K562 (cell line): Measurements from ENCODE around the gene MYMX. TPM values are rescaled to one million over a fixed set of nuclear protein-coding genes. Genes with fewer than 3 reads are reported as not detected.

Experiments used
- ATAC-seq: fragments of 200-7000 bp; cut with Tn5 transposase; 3 replicates; pipeline ENCODE4 v1.9.1; 2020; ENCODE audit warnings: moderate library complexity
- BruUV-seq: library from RNA; stranded (reverse); fragments of 400-500 nt; replicated peaks from 2 replicates; lab custom pipeline; 2021; lab: Mats Ljungman, UMichigan
- CTCF ChIA-PET: fragments of 300-600 bp; formaldehyde crosslinking; extraction: SDS; loops from one replicate; lab custom pipeline; 2021; ENCODE audit warnings: low intra/inter-chr PET ratio; lab: Yijun Ruan, JAX
- POLR2A ChIA-PET: fragments of 300-600, 350-650 bp; sonication (Branson Sonifier 250); formaldehyde crosslinking; extraction: SDS; loops from one replicate; lab custom pipeline; 2021; ENCODE audit warnings: antibody characterized with exemption, inconsistent platforms; lab: Yijun Ruan, JAX
- DNase-seq, 4 experiments: peaks; one replicate each; pipeline versions ENCODE4 v3.0.0 to v3.0.0-alpha.2; 2011 to 2018; ENCODE audit warnings: low spot score in 3 of 4, mixed read lengths in 3 of 4; ENCODE audit errors: extremely low read depth in 1 of 4
- FAIRE-seq: peaks from 2 replicates; lab custom pipeline; 2011; peaks lifted over from hg19 to GRCh38; lab: Jason Lieb, UNC
- H2AFZ ChIP-seq: 2 replicates; pipeline ENCODE4 v1.6.0; 2011; ENCODE audit warnings: low read depth, low read length, control low read depth, inconsistent platforms
- H3K27ac ChIP-seq: fragments of 200-600 bp; 3 replicates; pipeline ENCODE4 v1.8.0; 2011; ENCODE audit warnings: low read depth, mild to moderate bottlenecking, control low read depth, inconsistent platforms, low read length, moderate library complexity, mixed read lengths; ENCODE audit errors: extremely low read depth
- H3K27me3 ChIP-seq, 2 experiments: fragments of 300-600 bp in 1 of 2; 2 replicates in 1 of 2; 3 replicates in 1 of 2; pipeline versions ENCODE4 v1.6.0 to v1.8.0; 2011; ENCODE audit warnings: inconsistent platforms in 2 of 2, low read length in 2 of 2, mild to moderate bottlenecking in 1 of 2, mixed read lengths in 1 of 2, moderate library complexity in 1 of 2; ENCODE audit not compliant: control insufficient read depth in 2 of 2, insufficient read depth in 2 of 2
- H3K36me3 ChIP-seq: fragments of 300-600 bp; 3 replicates; pipeline ENCODE4 v1.8.0; 2011; ENCODE audit warnings: mild to moderate bottlenecking, low read length, inconsistent platforms; ENCODE audit not compliant: control insufficient read depth, insufficient read depth
- H3K4me1 ChIP-seq, 2 experiments: fragments of 200-600 bp in 1 of 2; replicated peaks in 1 of 2; 2 replicates in 1 of 2; 3 replicates in 1 of 2; pipeline versions ENCODE4 v1.5.1 to v1.8.0; 2011; ENCODE audit warnings: inconsistent platforms in 2 of 2, low read length in 2 of 2, mild to moderate bottlenecking in 1 of 2, mixed read lengths in 1 of 2, moderate library complexity in 1 of 2; ENCODE audit not compliant: control insufficient read depth in 2 of 2, insufficient read depth in 2 of 2
- H3K4me2 ChIP-seq: 2 replicates; pipeline ENCODE4 v1.6.1; 2011; ENCODE audit warnings: low read length, control low read depth, inconsistent platforms, mixed read lengths; ENCODE audit not compliant: insufficient read depth
- H3K4me3 ChIP-seq: fragments of 200-600 bp; sonication (generic), shearing (Covaris generic); 2 replicates; pipeline ENCODE4 v1.5.1; 2016; ENCODE audit warnings: control low read depth, inconsistent platforms
- H3K79me2 ChIP-seq: fragments of 200-600 bp; 3 replicates; pipeline ENCODE4 v1.8.0; 2011; ENCODE audit warnings: low read length, inconsistent platforms; ENCODE audit not compliant: control insufficient read depth, insufficient read depth
- H3K9ac ChIP-seq, 2 experiments: 2 replicates each; pipeline versions ENCODE4 v1.6.0 to v1.6.1; 2011; ENCODE audit warnings: low read depth in 2 of 2, low read length in 2 of 2, control low read depth in 1 of 2, inconsistent platforms in 1 of 2, mild to moderate bottlenecking in 1 of 2, mixed read lengths in 1 of 2; ENCODE audit not compliant: insufficient read depth in 1 of 2
- H3K9me1 ChIP-seq: one replicate; pipeline ENCODE4 v1.6.0; 2011; ENCODE audit warnings: inconsistent platforms, mild to moderate bottlenecking, low read length, moderate library complexity; ENCODE audit not compliant: control insufficient read depth, insufficient read depth
- H3K9me3 ChIP-seq: replicated peaks from 2 replicates; pipeline ENCODE4 v1.5.1; 2011; ENCODE audit warnings: low read depth, low read length, inconsistent platforms; ENCODE audit not compliant: control insufficient read depth, insufficient read depth
- H4K20me1 ChIP-seq: replicated peaks from 2 replicates; pipeline ENCODE4 v1.6.1; 2011; ENCODE audit warnings: low read length, inconsistent platforms, mixed read lengths; ENCODE audit not compliant: control insufficient read depth, insufficient read depth
- AFF4 ChIP-seq: sonication (generic); formaldehyde crosslinking; IDR thresholded peaks from 2 replicates; pipeline ENCODE4 v1.8.0; 2023; ENCODE audit warnings: mild to moderate bottlenecking, missing genetic modification reagents
- CREB5 ChIP-seq: fragments of 250-450 bp; sonication (Bioruptor Pico); IDR thresholded peaks from 2 replicates; pipeline ENCODE4 v1.5.0; 2020; ENCODE audit warnings: mild to moderate bottlenecking
- E4F1 ChIP-seq: fragments of 250-450 bp; sonication (Bioruptor Pico); IDR thresholded peaks from 2 replicates; pipeline ENCODE4 v1.5.0; 2021; ENCODE audit warnings: mild to moderate bottlenecking, borderline replicate concordance
- FOXK1 ChIP-seq: sonication (generic); formaldehyde crosslinking; IDR thresholded peaks from 2 replicates; pipeline ENCODE4 v1.8.0; 2022; ENCODE audit warnings: missing genetic modification reagents, mild to moderate bottlenecking, borderline replicate concordance
- NONO ChIP-seq, 2 experiments: fragments of 200-400 bp in 1 of 2; fragments of 450-650 bp in 1 of 2; formaldehyde crosslinking in 1 of 2; IDR thresholded peaks; 2 replicates each; pipeline ENCODE4 v1.6.1; 2017; ENCODE audit warnings: low read depth in 2 of 2, mild to moderate bottlenecking in 2 of 2, moderate library complexity in 2 of 2, low read length in 1 of 2
- NRF1 ChIP-seq, 2 experiments: fragments of 450-650 bp; IDR thresholded peaks in 1 of 2; conservative IDR thresholded peaks in 1 of 2; 2 replicates each; pipeline ENCODE4 v1.6.1; 2014; ENCODE audit warnings: mild to moderate bottlenecking in 2 of 2
- RUNX1 ChIP-seq: sonication (generic); IDR thresholded peaks from 2 replicates; pipeline ENCODE4 v1.6.1; 2016; ENCODE audit warnings: antibody characterized with exemption, low read depth
- SLC30A9 ChIP-seq: fragments of 250-450 bp; sonication (Bioruptor Pico); IDR thresholded peaks from 2 replicates; pipeline ENCODE4 v1.8.0; 2022; ENCODE audit warnings: mild to moderate bottlenecking, moderate library complexity
- TEAD1 ChIP-seq, 2 experiments: fragments of 450-650 bp in 1 of 2; sonication (generic) in 1 of 2; formaldehyde crosslinking; IDR thresholded peaks; 2 replicates each; pipeline versions ENCODE4 v1.4.0 to v1.8.0; 2020 to 2022; ENCODE audit warnings: mild to moderate bottlenecking in 2 of 2, missing genetic modification reagents in 1 of 2
- WGBS: fragments of 100-300 bp; shearing (Covaris generic); methylation state at CpG from one replicate; pipeline ENCODE4 v1.1.6; 2016; ENCODE audit warnings: low coverage, mixed read lengths; ENCODE audit not compliant: insufficient coverage; ENCODE audit errors: missing lambda C conversion rate; 5-methylcytosine and 5-hydroxymethylcytosine counted together
- in situ Hi-C: fragments of 300-500 bp; cut with MboI; formaldehyde crosslinking; loops from 4 replicates; pipeline ENCODE4 v1.15.0; 2018; ENCODE audit warnings: inconsistent platforms, mixed read lengths
- intact Hi-C: fragments of 100-400 bp; cut with micrococcal nuclease; formaldehyde crosslinking; loops from 2 replicates; pipeline ENCODE4 v1.14.2; 2022
- polyA plus RNA-seq, 8 experiments: library from polyadenylated mRNA; depleted of rRNA in 4 of 8; stranded (reverse) in 5 of 8; unstranded in 3 of 8; fragments of >200 nt; fragmentation: Nextera tagmentation in 2 of 8; fragmentation: Illumina TruSeq in 1 of 8; extraction: Ambion mirVana in 2 of 8; extraction: Trizol in 1 of 8; gene quantifications; 2 replicates each; pipeline versions ENCODE4 v1.2.1 to v1.2.3, GENCODE V29; 2011 to 2014; ENCODE audit warnings: inconsistent platforms in 1 of 8, missing spikeins in 1 of 8
- total RNA-seq, 7 experiments: library from RNA; depleted of rRNA in 6 of 7; stranded (reverse); fragments of >200 nt in 6 of 7; fragmentation: Illumina TruSeq in 2 of 7; extraction: Trizol in 2 of 7; gene quantifications; 2 replicates each; pipeline versions ENCODE4 v1.2.1 to v1.2.3, GENCODE V29; 2011 to 2021; ENCODE audit warnings: low replicate concordance in 1 of 7

Gene MYMX
- total and polyA plus RNA-seq, 9 of the 15 experiments (the other 6 are each of a cell fraction or from before 2014, with no cell fraction given), result 0.12 TPM; not detected in 8

GRCh38 chr6:44224029-44224964, 7.6 kb downstream of the MYMX start:
- DNase-seq (peak in 3 of 4 experiments; percentile 11 to 57 (median 41)), FAIRE-seq (no peak), ATAC-seq (peak; percentile 6)
- Histone ChIP-seq H3K4me2 (peak overlapping the region; percentile 86), H3K27me3 (no peaks in the 10 kb centered on the region), H3K9me1 (peaks cover 6% of the 10 kb centered on the region), H2AFZ (peak overlapping the region; percentile 57), H3K27ac (peak overlapping the region; percentile 66), H3K4me1 (peaks cover 66 to 83% of the 10 kb centered on the region in 2 experiments), H3K9ac (peak overlapping the region; percentile 57 to 91), H3K36me3 (peaks cover 25% of the 10 kb centered on the region), H3K9me3 (no peaks in the 10 kb centered on the region), H4K20me1 (peaks cover 3% of the 10 kb centered on the region; the same call in 1 of the 2 replicates), H3K4me3 (peak overlapping the region; percentile 54), H3K79me2 (peaks cover 58% of the 10 kb centered on the region)
- intact Hi-C loops (loop anchor here (2.0 to 10.0 kb wide), 2 partner anchors 29 to 589 kb away; partner anchors contain the start of gene MAD2L1BP), in situ Hi-C loops (no loop called here)
- ChIA-PET CTCF (interaction anchor here (0.8 kb wide), 1 partner anchor 13 kb away, joined by 6 read pairs; no protein-coding TSS in a partner anchor), POLR2A (interaction anchor here (0.5 to 6.8 kb wide), 12 partner anchors 11 to 869 kb away, joined by 3 to 104 read pairs (median 3); partner anchors contain the start of genes GTPBP2 and HSP90AB1)
- TSS peak; percentile 38 for BruUV-seq
- 6% methylated on average over 10 of the region's 18 CpGs for WGBS
- TF ChIP-seq NRF1 (conservative IDR thresholded peaks at IDR 0.05 in 1 of 2, IDR thresholded peaks at IDR 0.05 in 1 of 2) (peak; percentile 52 to 55; a peak in 3 of 4 replicates), AFF4 (CRISPR knock-in tag) (0 out of 2 replicates have a peak, but pooled peaks have one; percentile 36), TEAD1 (CRISPR knock-in tag; IDR thresholded peaks at IDR 0.05) (peak in 1 of 2 experiments; percentile 70; a peak in 1 of 4 replicates), E4F1 (CRISPR knock-in tag) (no peak), RUNX1 (no peak), FOXK1 (CRISPR knock-in tag) (peak; percentile 19; the same call in 1 of the 2 replicates), NONO (IDR thresholded peaks at IDR 0.05; ENCODE audit: low read depth in 2 of 2, low read length in 1 of 2) (no peak), SLC30A9 (CRISPR knock-in tag) (no peak), CREB5 (CRISPR knock-in tag) (no peak)
